Measurements from ENCODE around the gene POLG2. TPM values are rescaled to one million over a fixed set of nuclear protein-coding genes. Genes with fewer than 3 reads are reported as not detected.
A peak's percentile ranks its signal among the peaks of the same experiment; 100 is the strongest.

The POLG2 gene
- total and polyA plus RNA-seq, 9 of the 15 experiments (the other 6 are each of a cell fraction or from before 2014, with no cell fraction given) = 13.4 to 44.8 (median 37.0) TPM

DNA sequence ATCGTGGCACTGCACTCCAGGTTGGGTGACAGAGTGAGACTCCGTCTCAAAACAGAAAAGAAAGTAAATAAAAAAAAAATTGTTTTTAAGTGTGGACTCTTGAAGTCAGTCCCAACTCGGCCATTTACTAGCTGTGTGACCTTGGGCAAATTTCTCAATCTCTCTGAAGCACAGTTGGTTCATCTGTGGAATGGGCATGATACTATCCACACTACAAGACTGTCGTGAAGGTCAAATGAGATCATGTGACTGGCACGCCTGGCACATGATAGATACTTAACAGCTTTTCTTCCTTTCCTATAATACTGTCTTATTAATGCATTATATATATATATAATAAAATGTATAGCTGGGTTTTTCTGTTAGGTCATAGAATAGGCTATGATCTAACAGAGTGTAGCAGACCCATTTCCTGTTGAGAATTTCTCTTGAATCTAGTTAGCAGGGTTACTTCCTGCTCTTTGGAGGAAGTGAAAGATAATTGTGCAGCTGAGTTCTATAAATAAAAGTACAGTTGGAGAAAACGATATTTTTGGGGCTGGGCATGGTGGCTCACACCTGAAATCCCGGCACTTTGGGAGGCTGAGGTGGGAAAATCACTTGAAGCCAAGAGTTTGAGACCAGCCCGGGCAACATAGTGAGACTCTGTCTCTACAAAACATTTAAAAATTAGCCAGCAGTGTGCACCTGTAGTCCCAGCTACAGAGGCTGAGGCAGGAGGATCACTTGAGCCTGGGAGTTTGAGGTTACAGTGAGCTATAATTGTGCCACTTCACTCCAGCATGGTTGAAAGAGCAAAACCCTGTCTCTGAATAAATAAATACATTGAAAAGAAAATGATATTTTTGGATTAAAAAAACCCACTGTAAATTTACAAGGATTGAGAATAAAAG lies 40.6 kb downstream of the POLG2 start:
- Histone ChIP-seq H3K4me1 (replicated peaks in 1 of 2; ENCODE audit: control insufficient read depth in 2 of 2, insufficient read depth in 2 of 2, low read length in 2 of 2) (no peaks in the 10 kb centered on the region), H3K9me1 (ENCODE audit: control insufficient read depth, insufficient read depth, low read length) (no peaks in the 10 kb centered on the region), H2AFZ (ENCODE audit: low read depth, low read length) (peak overlapping the region; percentile 53), H3K4me3 (no peak overlapping the region), H3K36me3 (ENCODE audit: control insufficient read depth, insufficient read depth, low read length) (no peaks in the 10 kb centered on the region), H3K27ac (ENCODE audit: extremely low read depth, low read depth, low read length) (no peak overlapping the region), H3K9me3 (replicated peaks; ENCODE audit: control insufficient read depth, insufficient read depth, low read depth, low read length) (no peaks in the 10 kb centered on the region), H3K79me2 (ENCODE audit: control insufficient read depth, insufficient read depth, low read length) (no peaks in the 10 kb centered on the region), H4K20me1 (replicated peaks; ENCODE audit: control insufficient read depth, insufficient read depth, low read length) (no peaks in the 10 kb centered on the region), H3K9ac (ENCODE audit: insufficient read depth in 1 of 2, low read depth in 2 of 2, low read length in 2 of 2) (no peak overlapping the region), H3K4me2 (ENCODE audit: insufficient read depth, low read length) (no peak overlapping the region), H3K27me3 (ENCODE audit: control insufficient read depth in 2 of 2, insufficient read depth in 2 of 2, low read length in 2 of 2) (no peaks in the 10 kb centered on the region)
- WGBS (ENCODE audit: insufficient coverage, low coverage, missing lambda C conversion rate) = 52% methylated on average over 8 of the region's 8 CpGs
- BruUV-seq (replicated peaks) = no TSS peak
- no peak for TF ChIP-seq SETDB1 (IDR thresholded peaks at IDR 0.05; ENCODE audit: low read length)
- TF ChIP-seq, protein P1, sequence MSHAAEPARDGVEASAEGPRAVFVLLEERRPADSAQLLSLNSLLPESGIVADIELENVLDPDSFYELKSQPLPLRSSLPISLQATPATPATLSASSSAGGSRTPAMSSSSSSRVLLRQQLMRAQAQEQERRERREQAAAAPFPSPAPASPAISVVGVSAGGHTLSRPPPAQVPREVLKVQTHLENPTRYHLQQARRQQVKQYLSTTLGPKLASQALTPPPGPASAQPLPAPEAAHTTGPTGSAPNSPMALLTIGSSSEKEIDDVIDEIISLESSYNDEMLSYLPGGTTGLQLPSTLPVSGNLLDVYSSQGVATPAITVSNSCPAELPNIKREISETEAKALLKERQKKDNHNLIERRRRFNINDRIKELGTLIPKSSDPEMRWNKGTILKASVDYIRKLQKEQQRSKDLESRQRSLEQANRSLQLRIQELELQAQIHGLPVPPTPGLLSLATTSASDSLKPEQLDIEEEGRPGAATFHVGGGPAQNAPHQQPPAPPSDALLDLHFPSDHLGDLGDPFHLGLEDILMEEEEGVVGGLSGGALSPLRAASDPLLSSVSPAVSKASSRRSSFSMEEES (CRISPR knock-in tag; IDR thresholded peaks at IDR 0.05) = peak; percentile 70
- 0 out of 2 replicates have a peak, but pooled peaks have one; percentile 6 for TF ChIP-seq BCOR (IDR thresholded peaks at IDR 0.05)
- TF ChIP-seq ETV6 (IDR thresholded peaks at IDR 0.05; ENCODE audit: borderline replicate concordance in 1 of 2, low read depth in 2 of 2, low read length in 1 of 2) = peak in 1 of 2 experiments; percentile 68; a peak in 1 of 4 replicates
- no peak for TF ChIP-seq ETV6 (CRISPR knock-in tag; IDR thresholded peaks at IDR 0.05; ENCODE audit: borderline replicate concordance)
- TF ChIP-seq CHD4 (IDR thresholded peaks at IDR 0.05; ENCODE audit: insufficient read depth, insufficient replicate concordance, low read depth, low read length, poor library complexity, severe bottlenecking) = no peak
- TF ChIP-seq, protein P2, sequence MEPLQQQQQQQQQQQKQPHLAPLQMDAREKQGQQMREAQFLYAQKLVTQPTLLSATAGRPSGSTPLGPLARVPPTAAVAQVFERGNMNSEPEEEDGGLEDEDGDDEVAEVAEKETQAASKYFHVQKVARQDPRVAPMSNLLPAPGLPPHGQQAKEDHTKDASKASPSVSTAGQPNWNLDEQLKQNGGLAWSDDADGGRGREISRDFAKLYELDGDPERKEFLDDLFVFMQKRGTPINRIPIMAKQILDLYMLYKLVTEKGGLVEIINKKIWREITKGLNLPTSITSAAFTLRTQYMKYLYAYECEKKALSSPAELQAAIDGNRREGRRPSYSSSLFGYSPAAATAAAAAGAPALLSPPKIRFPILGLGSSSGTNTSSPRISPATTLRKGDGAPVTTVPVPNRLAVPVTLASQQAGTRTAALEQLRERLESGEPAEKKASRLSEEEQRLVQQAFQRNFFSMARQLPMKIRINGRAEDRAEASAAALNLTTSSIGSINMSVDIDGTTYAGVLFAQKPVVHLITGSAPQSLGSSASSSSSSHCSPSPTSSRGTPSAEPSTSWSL (CRISPR knock-in tag; IDR thresholded peaks at IDR 0.05; ENCODE audit: borderline replicate concordance) = no peak
- 0 out of 2 replicates have a peak, but pooled peaks have one; percentile 8 for TF ChIP-seq SPI1 (IDR thresholded peaks at IDR 0.05; ENCODE audit: borderline replicate concordance, low read depth, low read length)
- in situ Hi-C loops (cut with MboI) (no loop called here), intact Hi-C loops (cut with micrococcal nuclease) (no loop called here)
- POLR2A ChIA-PET = interaction anchor here (0.5 to 1.7 kb wide), 4 partner anchors 11 to 165 kb away, joined by 3 to 8 read pairs (median 4); no protein-coding TSS in a partner anchor
- ATAC-seq (no peak), DNase-seq (ENCODE audit: extremely low read depth in 1 of 4, low spot score in 3 of 4) (no peak), FAIRE-seq (no peak)
- CTCF ChIA-PET (ENCODE audit: low intra/inter-chr PET ratio) = no interaction called here
